WTC11 (cell line): ENCODE measurements around the gene NDRG3. TPM values are rescaled to one million over a fixed set of nuclear protein-coding genes. Genes with fewer than 3 reads are reported as not detected.
A peak's percentile ranks its signal among the peaks of the same experiment; 100 is the strongest.

Experiments
- ATAC-seq: fragments of 200-7000 bp; cut with Tn5 transposase; 2 replicates; pipeline ENCODE4 v1.10.0; 2021; ENCODE audit warnings: mild to moderate bottlenecking, moderate library complexity
- CTCF ChIA-PET: fragments of 300-600 bp; sonication (Branson Sonifier 250); formaldehyde crosslinking; loops from one replicate; lab custom pipeline; 2021; ENCODE audit warnings: antibody characterized with exemption; lab: Charles Lee
- POLR2A ChIA-PET: fragments of 350-600 bp; sonication (Branson Sonifier 250); formaldehyde crosslinking; loops from one replicate; lab custom pipeline; 2021; ENCODE audit warnings: antibody characterized with exemption; lab: Charles Lee
- DNase-seq: peaks from one replicate; pipeline ENCODE4 v3.0.0; 2021; ENCODE audit warnings: low spot score
- H3K27ac Mint-ChIP-seq: 2 replicates; pipeline ENCODE4 v1.8.0; 2021; ENCODE audit warnings: mixed read lengths
- H3K27me3 Mint-ChIP-seq: 2 replicates; pipeline ENCODE4 v1.8.0; 2021; ENCODE audit warnings: low read depth, mild to moderate bottlenecking, moderate library complexity, mixed read lengths
- H3K36me3 Mint-ChIP-seq: 2 replicates; pipeline ENCODE4 v1.8.0; 2021; ENCODE audit warnings: mixed read lengths
- H3K4me1 Mint-ChIP-seq: 2 replicates; pipeline ENCODE4 v1.8.0; 2022; ENCODE audit warnings: mixed read lengths
- H3K4me3 Mint-ChIP-seq: 2 replicates; pipeline ENCODE4 v1.8.0; 2021; ENCODE audit warnings: mild to moderate bottlenecking, moderate library complexity, mixed read lengths
- H3K9me3 Mint-ChIP-seq: 2 replicates; pipeline ENCODE4 v1.8.0; 2021; ENCODE audit warnings: mixed read lengths
- ATF2 ChIP-seq: sonication (generic); formaldehyde crosslinking; IDR thresholded peaks from 2 replicates; pipeline ENCODE4 v1.8.1; 2022; ENCODE audit warnings: low read depth, missing genetic modification reagents, borderline replicate concordance
- ATF6 ChIP-seq: sonication (generic); formaldehyde crosslinking; IDR thresholded peaks from 2 replicates; pipeline ENCODE4 v1.8.1; 2023; ENCODE audit warnings: mild to moderate bottlenecking, missing genetic modification reagents
- E2F1 ChIP-seq: sonication (generic); formaldehyde crosslinking; IDR thresholded peaks from 2 replicates; pipeline ENCODE4 v1.8.0; 2022; ENCODE audit warnings: mild to moderate bottlenecking, missing genetic modification reagents
- GRHL2 ChIP-seq: fragments of 250-450 bp; sonication (Bioruptor Pico); IDR thresholded peaks from 2 replicates; pipeline ENCODE4 v1.8.0; 2022; ENCODE audit warnings: mild to moderate bottlenecking, moderate library complexity; ENCODE audit not compliant: insufficient replicate concordance, severe bottlenecking
- KAT7 ChIP-seq: sonication (generic); formaldehyde crosslinking; IDR thresholded peaks from 2 replicates; pipeline ENCODE4 v1.8.1; 2023; ENCODE audit warnings: missing genetic modification reagents, mild to moderate bottlenecking, borderline replicate concordance
- MXD4 ChIP-seq: fragments of 250-450 bp; sonication (Bioruptor Pico); IDR thresholded peaks from 2 replicates; pipeline ENCODE4 v1.8.0; 2021; ENCODE audit warnings: mild to moderate bottlenecking, moderate library complexity, borderline replicate concordance
- NR2C2 ChIP-seq: sonication (generic); formaldehyde crosslinking; IDR thresholded peaks from 2 replicates; pipeline ENCODE4 v1.8.0; 2022; ENCODE audit warnings: mild to moderate bottlenecking, missing genetic modification reagents
- NR3C1 ChIP-seq: sonication (generic); formaldehyde crosslinking; conservative IDR thresholded peaks from 2 replicates; pipeline ENCODE4 v1.8.1; 2023; ENCODE audit warnings: low read depth, mild to moderate bottlenecking, missing genetic modification reagents
- SMAD4 ChIP-seq: sonication (generic); formaldehyde crosslinking; IDR thresholded peaks from 2 replicates; pipeline ENCODE4 v1.8.0; 2022; ENCODE audit warnings: mild to moderate bottlenecking, missing genetic modification reagents
- STAT6 ChIP-seq: sonication (generic); formaldehyde crosslinking; conservative IDR thresholded peaks from 2 replicates; pipeline ENCODE4 v1.8.1; 2023; ENCODE audit warnings: mild to moderate bottlenecking, low read depth, missing genetic modification reagents, moderate library complexity
- ZBTB21 ChIP-seq: sonication (generic); formaldehyde crosslinking; IDR thresholded peaks from 2 replicates; pipeline ENCODE4 v1.8.1; 2023; ENCODE audit warnings: mild to moderate bottlenecking, missing genetic modification reagents, borderline replicate concordance
- ZNF219 ChIP-seq: sonication (generic); formaldehyde crosslinking; IDR thresholded peaks from 2 replicates; pipeline ENCODE4 v1.8.0; 2023; ENCODE audit warnings: missing genetic modification reagents, mild to moderate bottlenecking, borderline replicate concordance
- ZNF281 ChIP-seq: sonication (generic); formaldehyde crosslinking; IDR thresholded peaks from 2 replicates; pipeline ENCODE4 v1.8.0; 2023; ENCODE audit warnings: mild to moderate bottlenecking, missing genetic modification reagents
- ZNF423 ChIP-seq: fragments of 250-450 bp; sonication (Bioruptor Pico); IDR thresholded peaks from 2 replicates; pipeline ENCODE4 v2.1.2; 2022; ENCODE audit warnings: mild to moderate bottlenecking, moderate library complexity
- ZNF425 ChIP-seq: fragments of 250-450 bp; sonication (Bioruptor Pico); conservative IDR thresholded peaks from 2 replicates; pipeline ENCODE4 v1.9.0; 2021; ENCODE audit warnings: mild to moderate bottlenecking
- total RNA-seq: library from RNA; stranded (reverse); gene quantifications from 3 replicates; pipeline ENCODE4 v1.2.3, GENCODE V29; 2021

The NDRG3 gene
- total RNA-seq, 1 experiment from 2014 or later, result 27.0 TPM

GRCh38 chr20:36614781-36615557 is 130.9 kb downstream of the NDRG3 start:
- peaks cover 30% of the 10 kb centered on the region for H3K36me3 Mint-ChIP-seq
- CTCF ChIA-PET, result interaction anchor here (1.4 kb wide), 2 partner anchors 10 to 248 kb away, joined by 4 to 5 read pairs; partner anchors contain the start of gene RAB5IF
- ATAC-seq (no peak), DNase-seq (no peak)
- no peaks in the 10 kb centered on the region for H3K27me3 Mint-ChIP-seq
- POLR2A ChIA-PET, result no interaction called here
- TF ChIP-seq ZNF281 (CRISPR knock-in tag) (no peak), SMAD4 (CRISPR knock-in tag) (no peak), KAT7 (CRISPR knock-in tag) (no peak), GRHL2 (no peak), NR3C1 (CRISPR knock-in tag) (no peak), ATF2 (CRISPR knock-in tag) (no peak), E2F1 (CRISPR knock-in tag) (no peak), ZNF423 (CRISPR knock-in tag) (no peak)
- H3K9me3 Mint-ChIP-seq, result no peaks in the 10 kb centered on the region
- no peak overlapping the region for H3K4me3 Mint-ChIP-seq
- H3K27ac Mint-ChIP-seq, result peak overlapping the region; percentile 22; the same call in 1 of the 2 replicates
- H3K4me1 Mint-ChIP-seq, result no peaks in the 10 kb centered on the region

- Mint-ChIP-seq H3K4me1 (no peaks in the 10 kb centered on the region), H3K27ac (no peak overlapping the region), H3K9me3 (no peaks in the 10 kb centered on the region), H3K36me3 (peaks cover 38% of the 10 kb centered on the region), H3K4me3 (no peak overlapping the region), H3K27me3 (no peaks in the 10 kb centered on the region)
- ChIA-PET POLR2A (no interaction called here), CTCF (interaction anchor here (1.4 kb wide), 2 partner anchors 9 to 249 kb away, joined by 4 to 5 read pairs; partner anchors contain the start of gene RAB5IF)
- ATAC-seq (no peak), DNase-seq (no peak)
- TF ChIP-seq ATF2 (CRISPR knock-in tag) (no peak), ATF6 (no peak), GRHL2 (no peak), ZBTB21 (CRISPR knock-in tag) (no peak)
Observed at GRCh38 chr20:36613974-36614373, 131.9 kb downstream of the NDRG3 start.

- Mint-ChIP-seq H3K27me3 (no peaks in the 10 kb centered on the region), H3K4me1 (peaks cover 9% of the 10 kb centered on the region), H3K36me3 (peaks cover 50% of the 10 kb centered on the region), H3K9me3 (no peaks in the 10 kb centered on the region), H3K27ac (no peak overlapping the region), H3K4me3 (no peak overlapping the region)
- ChIA-PET CTCF (interaction anchor here (0.5 to 2.3 kb wide), 6 partner anchors 19 to 162 kb away, joined by 3 to 16 read pairs (median 6); partner anchors contain the start of genes DSN1 and MYL9), POLR2A (interaction anchor here (0.6 kb wide), 1 partner anchor 60 kb away, joined by 3 read pairs; no protein-coding TSS in a partner anchor)
- ATAC-seq, result no peak
- DNase-seq, result no peak
- no peak for TF ChIP-seq MXD4 (CRISPR knock-in tag)
- no peak for TF ChIP-seq ZNF219 (CRISPR knock-in tag)
- TF ChIP-seq STAT6 (CRISPR knock-in tag), result no peak
- no peak for TF ChIP-seq ZNF425 (CRISPR knock-in tag)
- no peak for TF ChIP-seq NR2C2
Observed at GRCh38 chr20:36611625-36612024, 134.3 kb downstream of the NDRG3 start.
